HL-60 (cell line): ENCODE measurements around the gene SCAMP3.

Experiments used
- CTCF ChIP-seq: IDR thresholded peaks from one replicate; pipeline ENCODE4 v1.5.1; 2011; ENCODE audit warnings: low read length, control low read depth, inconsistent platforms; ENCODE audit not compliant: insufficient read depth
- GABPA ChIP-seq: IDR thresholded peaks from 2 replicates; pipeline ENCODE4 v1.6.1; 2012; ENCODE audit warnings: low read depth
- POLR2AphosphoS5 ChIP-seq: IDR thresholded peaks from 2 replicates; pipeline ENCODE4 v1.6.1; 2012; ENCODE audit warnings: low read depth
- SPI1 ChIP-seq: IDR thresholded peaks from 2 replicates; pipeline ENCODE4 v1.6.1; 2012; ENCODE audit warnings: low read depth, mild to moderate bottlenecking, borderline replicate concordance

DNA sequence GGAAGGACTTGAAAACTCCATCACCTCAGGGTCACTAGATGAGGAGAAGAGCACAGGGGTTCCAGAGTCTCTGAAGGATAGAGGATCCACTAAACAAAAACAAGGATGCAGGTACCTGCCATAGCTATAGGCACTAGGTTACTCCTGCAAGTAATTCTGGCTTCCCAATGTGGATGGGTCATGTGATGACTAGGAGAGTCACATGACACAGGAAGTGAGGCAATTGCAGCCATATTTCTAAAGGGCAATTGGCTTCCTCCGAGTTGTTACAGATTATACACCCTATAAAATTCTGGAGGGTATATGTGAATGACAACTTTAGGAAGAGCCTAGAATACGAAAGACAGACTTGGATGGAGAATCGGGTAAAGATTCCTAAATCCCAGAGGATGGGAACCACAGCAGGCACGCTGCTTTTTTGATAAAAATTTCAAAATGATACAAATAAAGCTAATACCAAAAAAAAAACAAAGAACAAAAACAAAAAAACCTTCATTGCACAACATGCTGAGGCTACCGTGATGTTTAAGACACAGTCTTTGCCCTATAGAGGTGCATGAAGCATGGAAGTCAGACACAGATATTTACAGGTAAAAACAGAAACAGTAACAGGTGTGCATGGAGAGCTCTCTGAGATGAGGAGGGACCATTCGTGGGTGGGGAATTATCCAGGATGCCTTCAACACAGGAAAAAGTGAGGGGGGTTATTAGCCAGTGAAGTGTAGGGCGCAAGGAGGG is 43.1 kb downstream of the SCAMP3 start:
- TF ChIP-seq CTCF, result no peak
- TF ChIP-seq POLR2AphosphoS5, result no peak
- no peak for TF ChIP-seq GABPA
- no peak for TF ChIP-seq SPI1
